HCT116 (cell line): ENCODE measurements around the gene CDYL2.

Experiments
- CEBPB ChIP-seq: IDR thresholded peaks from 2 replicates; pipeline ENCODE4 v1.6.1; 2012; ENCODE audit warnings: low read depth
- CTCF ChIP-seq, 3 experiments: fragments of 200-600 bp in 1 of 3; sonication (generic) in 1 of 3; IDR thresholded peaks in 2 of 3; conservative IDR thresholded peaks in 1 of 3; 2 replicates each; pipeline ENCODE4 v1.5.1; 2012 to 2017; ENCODE audit warnings: low read depth in 2 of 3, low read length in 2 of 3, antibody characterized with exemption in 1 of 3, borderline replicate concordance in 1 of 3, control low read depth in 1 of 3, mild to moderate bottlenecking in 1 of 3, mixed read lengths in 1 of 3, mixed run types in 1 of 3, moderate library complexity in 1 of 3; ENCODE audit not compliant: insufficient read depth in 1 of 3
- EGR1 ChIP-seq: IDR thresholded peaks from 2 replicates; pipeline ENCODE4 v1.6.1; 2012; ENCODE audit warnings: low read depth
- EZH2 ChIP-seq: fragments of 200-600 bp; sonication (generic); IDR thresholded peaks from 2 replicates; pipeline ENCODE4 v1.6.1; 2017; ENCODE audit warnings: antibody characterized with exemption, mixed run types
- MAX ChIP-seq: IDR thresholded peaks from 2 replicates; pipeline ENCODE4 v1.6.1; 2012
- POLR2A ChIP-seq: IDR thresholded peaks from 2 replicates; pipeline ENCODE4 v1.7.0; 2011; ENCODE audit warnings: borderline replicate concordance; ENCODE audit not compliant: insufficient read depth, insufficient read length; ENCODE audit errors: extremely low read depth
- POLR2AphosphoS5 ChIP-seq: IDR thresholded peaks from 2 replicates; pipeline ENCODE4 v1.6.1; 2011; ENCODE audit warnings: mild to moderate bottlenecking, low read depth, low read length, moderate library complexity
- REST ChIP-seq: IDR thresholded peaks from 2 replicates; pipeline ENCODE4 v1.6.1; 2012; ENCODE audit warnings: low read depth
- SP1 ChIP-seq: IDR thresholded peaks from 2 replicates; pipeline ENCODE4 v1.6.1; 2012; ENCODE audit warnings: low read depth
- YY1 ChIP-seq: IDR thresholded peaks from 2 replicates; pipeline ENCODE4 v1.6.1; 2011; ENCODE audit warnings: low read length, low read depth, moderate library complexity, mild to moderate bottlenecking; ENCODE audit not compliant: insufficient replicate concordance; ENCODE audit errors: extremely low read depth

GRCh38 chr16:80669673-80670072, 134.7 kb downstream of the CDYL2 start:
- TF ChIP-seq POLR2AphosphoS5 (no peak), POLR2A (no peak), CTCF (IDR thresholded peaks at IDR 0.05 in 2 of 3, conservative IDR thresholded peaks at IDR 0.05 in 1 of 3; ENCODE audit: borderline replicate concordance in 1 of 3, insufficient read depth in 1 of 3, low read depth in 2 of 3, low read length in 2 of 3) (no peak), MAX (no peak), YY1 (no peak), EZH2 (no peak), CEBPB (no peak), REST (no peak), EGR1 (no peak), SP1 (no peak)
